GM23248 (cell line): ENCODE measurements around the gene CREB5. TPM values are rescaled to one million over a fixed set of nuclear protein-coding genes. Genes with fewer than 3 reads are reported as not detected.
A peak's percentile ranks its signal among the peaks of the same experiment; 100 is the strongest.

Experiments
- DNase-seq: peaks from one replicate; pipeline ENCODE4 v3.0.0-alpha.2; 2015
- H2AFZ ChIP-seq: fragments of 200-600 bp; sonication (generic); 2 replicates; pipeline ENCODE4 v1.6.1; 2016; ENCODE audit warnings: antibody characterized with exemption
- H3F3A ChIP-seq: fragments of 200-600 bp; sonication (generic); 2 replicates; pipeline ENCODE4 v1.6.1; 2016; ENCODE audit warnings: mild to moderate bottlenecking, antibody characterized with exemption, mixed run types; ENCODE audit not compliant: insufficient read depth
- H3K27ac ChIP-seq: fragments of 200-600 bp; sonication (generic); 2 replicates; pipeline ENCODE4 v1.5.1; 2016; ENCODE audit warnings: mild to moderate bottlenecking
- H3K27me3 ChIP-seq: fragments of 200-600 bp; sonication (generic); replicated peaks from 2 replicates; pipeline ENCODE4 v1.6.1; 2016; ENCODE audit warnings: mild to moderate bottlenecking; ENCODE audit not compliant: insufficient read depth
- H3K36me3 ChIP-seq: fragments of 200-600 bp; sonication (generic); 2 replicates; pipeline ENCODE4 v1.6.1; 2016; ENCODE audit warnings: low read depth, mild to moderate bottlenecking
- H3K4me1 ChIP-seq: fragments of 200-600 bp; sonication (generic); 2 replicates; pipeline ENCODE4 v1.6.1; 2016; ENCODE audit warnings: mild to moderate bottlenecking; ENCODE audit not compliant: insufficient read depth
- H3K4me2 ChIP-seq: fragments of 200-600 bp; sonication (generic); one replicate; pipeline ENCODE4 v1.6.1; 2016; ENCODE audit warnings: mild to moderate bottlenecking; ENCODE audit not compliant: unreplicated experiment
- H3K4me3 ChIP-seq: fragments of 200-600 bp; sonication (generic); 2 replicates; pipeline ENCODE4 v1.5.1; 2016; ENCODE audit warnings: mild to moderate bottlenecking
- H3K79me2 ChIP-seq: fragments of 200-600 bp; sonication (generic); 2 replicates; pipeline ENCODE4 v1.6.1; 2016; ENCODE audit warnings: mild to moderate bottlenecking; ENCODE audit not compliant: insufficient read depth
- H3K9ac ChIP-seq: fragments of 200-600 bp; sonication (generic); 2 replicates; pipeline ENCODE4 v1.6.1; 2016; ENCODE audit warnings: mild to moderate bottlenecking
- H3K9me2 ChIP-seq: fragments of 200-600 bp; sonication (generic); 2 replicates; pipeline ENCODE4 v1.6.1; 2016; ENCODE audit warnings: mixed run types, mild to moderate bottlenecking, moderate library complexity; ENCODE audit not compliant: insufficient read depth
- H3K9me3 ChIP-seq: fragments of 200-600 bp; sonication (generic); one replicate; pipeline ENCODE4 v1.6.1; 2017; ENCODE audit warnings: low read depth
- H4K20me1 ChIP-seq: fragments of 200-600 bp; sonication (generic); 2 replicates; pipeline ENCODE4 v1.6.0; 2016; ENCODE audit not compliant: insufficient read depth
- EZH2 ChIP-seq: fragments of 200-600 bp; sonication (generic); IDR thresholded peaks from 2 replicates; pipeline ENCODE4 v1.6.1; 2018; ENCODE audit warnings: antibody characterized with exemption, mild to moderate bottlenecking; ENCODE audit not compliant: insufficient read depth, poor library complexity, severe bottlenecking
- EZH2phosphoT487 ChIP-seq: fragments of 200-600 bp; sonication (generic); IDR thresholded peaks from 2 replicates; pipeline ENCODE4 v1.6.1; 2018; ENCODE audit warnings: antibody characterized with exemption, moderate library complexity, mild to moderate bottlenecking, low read depth; ENCODE audit not compliant: insufficient read depth
- WGBS, 2 experiments: methylation state at CpG; one replicate each; pipeline ENCODE4 v1.1.6; 2015 to 2017; ENCODE audit warnings: low lambda C conversion rate in 2 of 2, low coverage in 1 of 2; ENCODE audit errors: missing lambda C conversion rate in 2 of 2; 5-methylcytosine and 5-hydroxymethylcytosine counted together
- in situ Hi-C: fragments of 300-500 bp; cut with MboI; formaldehyde crosslinking; loops from 2 replicates; pipeline ENCODE4 v1.15.0; 2020
- polyA plus RNA-seq: library from polyadenylated mRNA; unstranded; fragments of >200 nt; fragmentation: Nextera tagmentation; extraction: Ambion mirVana; gene quantifications from 2 replicates; pipeline ENCODE4 v1.2.1, GENCODE V29; 2016
- total RNA-seq: library from RNA; depleted of rRNA; stranded (reverse); fragments of >200 nt; shearing (Covaris generic); gene quantifications from 2 replicates; pipeline ENCODE4 v1.2.3, GENCODE V29; 2014

Gene CREB5
- total and polyA plus RNA-seq, 2 experiments from 2014 or later: 13.6 to 19.2 TPM

- in situ Hi-C loops: loop anchor here (10.0 to 25.0 kb wide), 2 partner anchors 465 to 723 kb away; no protein-coding TSS in a partner anchor
- Histone ChIP-seq H3K27me3 (no peaks in the 10 kb centered on the region), H3K9me2 (no peaks in the 10 kb centered on the region), H3K36me3 (no peaks in the 10 kb centered on the region), H3K79me2 (no peaks in the 10 kb centered on the region), H4K20me1 (no peaks in the 10 kb centered on the region), H3F3A (no peaks in the 10 kb centered on the region), H2AFZ (peak overlapping the region; percentile 91), H3K4me2 (peak overlapping the region; percentile 100), H3K27ac (no peak overlapping the region), H3K9ac (peak overlapping the region; percentile 76), H3K9me3 (no peaks in the 10 kb centered on the region), H3K4me1 (peaks cover 9% of the 10 kb centered on the region), H3K4me3 (peak overlapping the region; percentile 83)
- TF ChIP-seq EZH2 (no peak), EZH2phosphoT487 (no peak)
- 4 to 5% methylated on average over 14 of the region's 14 CpGs for WGBS, 2 experiments
- DNase-seq: peak; percentile 77
These were observed 22.6 kb upstream of the CREB5 start for GRCh38 chr7:28389504-28390395.

GRCh38 chr7:28390426-28390825 lies 21.9 kb upstream of the CREB5 start:
- in situ Hi-C loops: loop anchor here (10.0 to 25.0 kb wide), 2 partner anchors 464 to 722 kb away; no protein-coding TSS in a partner anchor
- Histone ChIP-seq H3K9me2 (no peaks in the 10 kb centered on the region), H2AFZ (peak overlapping the region; percentile 91), H3K27me3 (no peaks in the 10 kb centered on the region), H3K4me2 (peak overlapping the region; percentile 100), H3K79me2 (no peaks in the 10 kb centered on the region), H3K4me3 (peak overlapping the region; percentile 83), H4K20me1 (no peaks in the 10 kb centered on the region), H3F3A (no peaks in the 10 kb centered on the region), H3K27ac (no peak overlapping the region), H3K36me3 (no peaks in the 10 kb centered on the region), H3K4me1 (peaks cover 11% of the 10 kb centered on the region), H3K9me3 (no peaks in the 10 kb centered on the region), H3K9ac (peak overlapping the region; percentile 76)
- DNase-seq: no peak
- TF ChIP-seq EZH2phosphoT487: no peak
- no peak for TF ChIP-seq EZH2
- WGBS, 2 experiments: 45 to 50% methylated on average over 3 of the region's 3 CpGs

- Histone ChIP-seq H3K4me1 (peaks cover 14% of the 10 kb centered on the region), H3K79me2 (no peaks in the 10 kb centered on the region), H3K36me3 (no peaks in the 10 kb centered on the region), H3K4me2 (no peak overlapping the region), H3F3A (no peaks in the 10 kb centered on the region), H3K27ac (no peak overlapping the region), H2AFZ (no peak overlapping the region), H3K27me3 (no peaks in the 10 kb centered on the region), H3K4me3 (no peak overlapping the region), H3K9ac (no peak overlapping the region), H4K20me1 (no peaks in the 10 kb centered on the region), H3K9me3 (no peaks in the 10 kb centered on the region), H3K9me2 (no peaks in the 10 kb centered on the region)
- TF ChIP-seq EZH2 (no peak), EZH2phosphoT487 (no peak)
- in situ Hi-C loops: loop anchor here (10.0 to 25.0 kb wide), 2 partner anchors 463 to 720 kb away; no protein-coding TSS in a partner anchor
- no peak for DNase-seq
- 98 to 100% methylated on average over 2 of the region's 2 CpGs for WGBS, 2 experiments
These were observed 20.0 kb upstream of the CREB5 start for GRCh38 chr7:28392289-28392688.

- in situ Hi-C loops: loop anchor here (10.0 to 25.0 kb wide), 2 partner anchors 459 to 717 kb away; no protein-coding TSS in a partner anchor
- Histone ChIP-seq H3K36me3 (no peaks in the 10 kb centered on the region), H3K9me3 (no peaks in the 10 kb centered on the region), H3K9me2 (no peaks in the 10 kb centered on the region), H3K27me3 (no peaks in the 10 kb centered on the region), H3K4me3 (no peak overlapping the region), H3K27ac (no peak overlapping the region), H3K79me2 (no peaks in the 10 kb centered on the region), H2AFZ (no peak overlapping the region), H3K4me2 (no peak overlapping the region), H3K9ac (no peak overlapping the region), H3K4me1 (peaks cover 7% of the 10 kb centered on the region), H3F3A (no peaks in the 10 kb centered on the region), H4K20me1 (no peaks in the 10 kb centered on the region)
- TF ChIP-seq EZH2: no peak
- TF ChIP-seq EZH2phosphoT487: no peak
- 37 to 50% methylated on average over 3 of the region's 3 CpGs for WGBS, 2 experiments
- DNase-seq: no peak
These were observed 16.9 kb upstream of the CREB5 start for GRCh38 chr7:28395404-28395803.
